Panc1 (cell line): ENCODE data around the gene SLC10A7. TPM values are rescaled to one million over a fixed set of nuclear protein-coding genes. Genes with fewer than 3 reads are reported as not detected.

Experiments used
- ATAC-seq: fragments of 200-7000 bp; cut with Tn5 transposase; 2 replicates; pipeline ENCODE4 v1.9.1; 2020; ENCODE audit warnings: mild to moderate bottlenecking, moderate library complexity
- BruUV-seq: library from RNA; stranded (reverse); fragments of 400-500 nt; replicated peaks from 2 replicates; lab custom pipeline; 2021; lab: Mats Ljungman, UMichigan
- CTCF ChIA-PET: fragments of 300-600 bp; sonication (Branson Sonifier 250); formaldehyde crosslinking; loops from one replicate; lab custom pipeline; 2022; ENCODE audit warnings: antibody characterized with exemption; lab: Charles Lee
- POLR2A ChIA-PET: fragments of 300-600 bp; sonication (Branson Sonifier 250); formaldehyde crosslinking; loops from one replicate; lab custom pipeline; 2022; ENCODE audit warnings: antibody characterized with exemption; lab: Charles Lee
- DNase-seq: peaks from one replicate; pipeline ENCODE4 v3.0.0-alpha.2; 2010; ENCODE audit warnings: low read depth, low spot score
- H3K27ac ChIP-seq: 2 replicates; pipeline ENCODE4 v1.5.1; 2011; ENCODE audit warnings: mild to moderate bottlenecking, low read length, inconsistent platforms
- H3K27me3 ChIP-seq: fragments of 200-500 bp; sonication (Bioruptor generic); 2 replicates; pipeline ENCODE4 v1.6.0; 2014; ENCODE audit warnings: low read length, inconsistent platforms; ENCODE audit not compliant: control insufficient read depth, insufficient read depth
- H3K36me3 ChIP-seq: fragments of 200-500 bp; sonication (Bioruptor generic); 2 replicates; pipeline ENCODE4 v1.5.1; 2014; ENCODE audit warnings: inconsistent platforms, mild to moderate bottlenecking, low read length, moderate library complexity; ENCODE audit not compliant: control insufficient read depth, insufficient read depth
- H3K4me1 ChIP-seq: 2 replicates; pipeline ENCODE4 v1.5.1; 2011; ENCODE audit warnings: inconsistent platforms, mild to moderate bottlenecking, low read length, moderate library complexity; ENCODE audit not compliant: control insufficient read depth, insufficient read depth
- H3K4me3 ChIP-seq, 2 experiments: 2 replicates each; pipeline ENCODE4 v1.5.1; 2011 to 2012; ENCODE audit warnings: low read depth in 2 of 2, low read length in 2 of 2, mild to moderate bottlenecking in 2 of 2, inconsistent platforms in 1 of 2, moderate library complexity in 1 of 2
- H3K9me3 ChIP-seq: fragments of 200-500 bp; sonication (Bioruptor generic); 2 replicates; pipeline ENCODE4 v1.5.1; 2014; ENCODE audit warnings: low read depth, mild to moderate bottlenecking, inconsistent platforms, low read length, moderate library complexity; ENCODE audit not compliant: control insufficient read depth, insufficient read depth
- CTCF ChIP-seq: fragments of 450-650 bp; IDR thresholded peaks from 2 replicates; pipeline ENCODE4 v1.5.1; 2017; ENCODE audit warnings: mild to moderate bottlenecking
- POLR2AphosphoS5 ChIP-seq: IDR thresholded peaks from 2 replicates; pipeline ENCODE4 v1.6.1; 2012; ENCODE audit warnings: mild to moderate bottlenecking, low read depth, low read length, moderate library complexity
- SIN3A ChIP-seq: IDR thresholded peaks from 2 replicates; pipeline ENCODE4 v1.6.1; 2012; ENCODE audit warnings: low read depth, mild to moderate bottlenecking, low read length, moderate library complexity, borderline replicate concordance; ENCODE audit not compliant: insufficient read depth
- TCF7L2 ChIP-seq: IDR thresholded peaks from 2 replicates; pipeline ENCODE4 v1.6.1; 2011; ENCODE audit warnings: mild to moderate bottlenecking, low read depth, low read length, inconsistent platforms
- in situ Hi-C: cut with HindIII; loops from 2 replicates; pipeline ENCODE4 v1.10.0; 2016; ENCODE audit warnings: low sequenced_read_pairs, low pct_unique_long_range_greater_than_20kb
- intact Hi-C: fragments of 100-400 bp; cut with micrococcal nuclease; formaldehyde crosslinking; loops from one replicate; pipeline ENCODE4 v1.10.0; 2022; ENCODE audit not compliant: unreplicated experiment
- total RNA-seq: library from RNA; stranded (reverse); gene quantifications from one replicate; pipeline ENCODE4 v1.2.1, GENCODE V29; 2021; ENCODE audit not compliant: unreplicated experiment
- TF ChIP-seq, protein P1 (sequence below), 2 experiments: IDR thresholded peaks; 2 replicates each; pipeline ENCODE4 v1.6.1; 2011 to 2012; ENCODE audit warnings: low read depth in 2 of 2, control low read depth in 1 of 2, low read length in 1 of 2, mild to moderate bottlenecking in 1 of 2, moderate library complexity in 1 of 2; ENCODE audit not compliant: insufficient read depth in 1 of 2

The SLC10A7 gene
- total RNA-seq, 1 experiment from 2014 or later = 1.5 TPM

DNA sequence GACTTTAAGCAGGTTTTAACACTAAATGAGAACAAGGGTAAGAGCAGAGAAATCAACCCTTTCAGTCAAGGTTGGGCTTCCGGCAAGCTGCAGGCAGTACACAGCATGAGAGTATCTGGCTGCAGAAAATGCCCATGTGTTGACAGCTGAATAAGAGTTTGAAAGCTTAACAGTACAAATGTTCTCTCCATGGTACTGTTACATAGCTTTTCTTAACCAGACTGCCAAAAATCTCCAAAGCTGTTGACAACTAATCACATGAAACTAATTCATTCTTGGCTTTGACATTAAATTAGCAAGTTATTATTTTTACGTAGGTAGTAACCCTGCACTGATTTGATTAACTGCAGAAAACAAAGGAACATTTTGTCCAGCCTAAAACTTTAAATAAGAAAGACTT, 153.5 kb downstream of the SLC10A7 start:
- TF ChIP-seq POLR2AphosphoS5 (no peak), CTCF (no peak), TCF7L2 (no peak), SIN3A (no peak)
- no peaks in the 10 kb centered on the region for H3K9me3 ChIP-seq
- CTCF ChIA-PET = no interaction called here

GRCh38 chr4:146367347-146367746, 154.4 kb downstream of the SLC10A7 start:
- no peaks in the 10 kb centered on the region for H3K36me3 ChIP-seq
- TF ChIP-seq POLR2AphosphoS5 (no peak), TCF7L2 (no peak), CTCF (no peak), SIN3A (no peak)
- TF ChIP-seq, protein P1, sequence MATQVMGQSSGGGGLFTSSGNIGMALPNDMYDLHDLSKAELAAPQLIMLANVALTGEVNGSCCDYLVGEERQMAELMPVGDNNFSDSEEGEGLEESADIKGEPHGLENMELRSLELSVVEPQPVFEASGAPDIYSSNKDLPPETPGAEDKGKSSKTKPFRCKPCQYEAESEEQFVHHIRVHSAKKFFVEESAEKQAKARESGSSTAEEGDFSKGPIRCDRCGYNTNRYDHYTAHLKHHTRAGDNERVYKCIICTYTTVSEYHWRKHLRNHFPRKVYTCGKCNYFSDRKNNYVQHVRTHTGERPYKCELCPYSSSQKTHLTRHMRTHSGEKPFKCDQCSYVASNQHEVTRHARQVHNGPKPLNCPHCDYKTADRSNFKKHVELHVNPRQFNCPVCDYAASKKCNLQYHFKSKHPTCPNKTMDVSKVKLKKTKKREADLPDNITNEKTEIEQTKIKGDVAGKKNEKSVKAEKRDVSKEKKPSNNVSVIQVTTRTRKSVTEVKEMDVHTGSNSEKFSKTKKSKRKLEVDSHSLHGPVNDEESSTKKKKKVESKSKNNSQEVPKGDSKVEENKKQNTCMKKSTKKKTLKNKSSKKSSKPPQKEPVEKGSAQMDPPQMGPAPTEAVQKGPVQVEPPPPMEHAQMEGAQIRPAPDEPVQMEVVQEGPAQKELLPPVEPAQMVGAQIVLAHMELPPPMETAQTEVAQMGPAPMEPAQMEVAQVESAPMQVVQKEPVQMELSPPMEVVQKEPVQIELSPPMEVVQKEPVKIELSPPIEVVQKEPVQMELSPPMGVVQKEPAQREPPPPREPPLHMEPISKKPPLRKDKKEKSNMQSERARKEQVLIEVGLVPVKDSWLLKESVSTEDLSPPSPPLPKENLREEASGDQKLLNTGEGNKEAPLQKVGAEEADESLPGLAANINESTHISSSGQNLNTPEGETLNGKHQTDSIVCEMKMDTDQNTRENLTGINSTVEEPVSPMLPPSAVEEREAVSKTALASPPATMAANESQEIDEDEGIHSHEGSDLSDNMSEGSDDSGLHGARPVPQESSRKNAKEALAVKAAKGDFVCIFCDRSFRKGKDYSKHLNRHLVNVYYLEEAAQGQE (IDR thresholded peaks at IDR 0.05; ENCODE audit: insufficient read depth in 1 of 2, low read depth in 2 of 2, low read length in 1 of 2) = no peak
- BruUV-seq = no TSS peak
- POLR2A ChIA-PET = no interaction called here
- no peaks in the 10 kb centered on the region for H3K27me3 ChIP-seq
- H3K27ac ChIP-seq = no peak overlapping the region
- DNase-seq (no peak), ATAC-seq (no peak)
- no peak overlapping the region for H3K4me3 ChIP-seq
- in situ Hi-C loops = no loop called here
- intact Hi-C loops = no loop called here
- H3K4me1 ChIP-seq = no peaks in the 10 kb centered on the region
- CTCF ChIA-PET = no interaction called here
- no peaks in the 10 kb centered on the region for H3K9me3 ChIP-seq

More for the DNA sequence above, 153.5 kb downstream of the SLC10A7 start:
- H3K4me3 ChIP-seq = no peak overlapping the region
- ATAC-seq (no peak), DNase-seq (no peak)
- in situ Hi-C loops (no loop called here), intact Hi-C loops (no loop called here)
- no peaks in the 10 kb centered on the region for H3K36me3 ChIP-seq
- no peak overlapping the region for H3K27ac ChIP-seq
- no peaks in the 10 kb centered on the region for H3K27me3 ChIP-seq
- POLR2A ChIA-PET = interaction anchor here (0.5 kb wide), 1 partner anchor 431 kb away, joined by 4 read pairs; no protein-coding TSS in a partner anchor
- BruUV-seq = no TSS peak
- no peaks in the 10 kb centered on the region for H3K4me1 ChIP-seq
